NCI-H748 (cell line): Measurements from ENCODE around the gene PADI4.
"Not testable (repeated sequence)": the region's sequence is repeated elsewhere in the genome, so short reads cannot be mapped to it uniquely, and the experiment has no call there.

Experiments
- DNase-seq: peaks from one replicate; lab custom pipeline; 2025; ENCODE audit not compliant: unreplicated experiment; lab: John Stamatoyannopoulos, UW

Gene PADI4

GRCh38 chr1:17313530-17314309 is 5.7 kb downstream of the PADI4 start:
- DNase-seq, result no peak

- DNase-seq, result no peak
Measured at GRCh38 chr1:17314491-17314971, 6.5 kb downstream of the PADI4 start.

GRCh38 chr1:17315542-17316130 is 7.6 kb downstream of the PADI4 start:
- no peak for DNase-seq

- no peak for DNase-seq
Measured at GRCh38 chr1:17316704-17317103, 8.7 kb downstream of the PADI4 start.

- no peak for DNase-seq
Measured at GRCh38 chr1:17318262-17318661, 10.3 kb downstream of the PADI4 start.

- no peak for DNase-seq
Measured at GRCh38 chr1:17319561-17320350, 11.8 kb downstream of the PADI4 start.

GRCh38 chr1:17321857-17322390 is 13.9 kb downstream of the PADI4 start:
- DNase-seq, result not testable (repeated sequence)

- no peak for DNase-seq
Measured at GRCh38 chr1:17328855-17329254, 20.9 kb downstream of the PADI4 start.

- no peak for DNase-seq
Measured at GRCh38 chr1:17329610-17330009, 21.6 kb downstream of the PADI4 start.

- no peak for DNase-seq
Measured at GRCh38 chr1:17330856-17331255, 22.9 kb downstream of the PADI4 start.

GRCh38 chr1:17333081-17333480 is 25.1 kb downstream of the PADI4 start:
- DNase-seq, result no peak

GRCh38 chr1:17335821-17336710 is 28.1 kb downstream of the PADI4 start:
- peak; percentile 47 for DNase-seq

- DNase-seq, result no peak
Measured at GRCh38 chr1:17338706-17339493, 30.9 kb downstream of the PADI4 start.

- DNase-seq, result no peak
Measured at GRCh38 chr1:17339521-17339920, 31.5 kb downstream of the PADI4 start.

- DNase-seq, result no peak
Measured at GRCh38 chr1:17340358-17340757, 32.4 kb downstream of the PADI4 start.

- DNase-seq, result no peak
Measured at GRCh38 chr1:17342014-17342441, 34.0 kb downstream of the PADI4 start.

- DNase-seq, result not testable (repeated sequence)
Measured at GRCh38 chr1:17345506-17345905, 37.5 kb downstream of the PADI4 start.

GRCh38 chr1:17346046-17346789 is 38.2 kb downstream of the PADI4 start:
- DNase-seq, result no peak
